GM18861 (cell line): ENCODE results near the gene ZNF740.
A peak's percentile ranks its signal among the peaks of the same experiment; 100 is the strongest.

Experiments used
- ATAC-seq: cut with Tn5 transposase; IDR thresholded peaks from one replicate; pipeline ENCODE4 v1.9.1; 2021; ENCODE audit not compliant: unreplicated experiment

ZNF740 gene

GRCh38 chr12:53211476-53212381, 31.2 kb downstream of the ZNF740 start:
- ATAC-seq = no peak

- no peak for ATAC-seq
These were observed 32.4 kb downstream of the ZNF740 start for GRCh38 chr12:53212931-53213330.

DNA sequence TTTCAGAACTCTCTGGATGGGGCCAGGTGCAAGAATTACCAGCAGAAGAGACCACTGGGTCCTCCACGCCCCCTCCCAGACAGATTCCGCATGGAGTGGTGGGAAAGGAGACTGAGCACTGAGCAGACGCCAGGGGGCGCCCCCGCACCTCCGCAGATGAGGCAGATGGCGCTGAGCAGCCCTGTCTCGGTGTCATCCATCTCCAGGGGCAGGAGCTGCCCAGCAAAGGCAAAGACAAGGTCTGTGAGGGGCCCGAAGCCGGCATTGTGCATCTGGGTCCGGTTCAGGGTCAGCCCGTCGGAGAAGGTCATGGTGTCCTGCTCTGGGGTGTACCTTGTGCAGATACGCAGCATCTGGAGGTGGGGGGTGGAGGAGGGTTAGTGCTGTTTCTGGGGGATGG, 32.8 kb downstream of the ZNF740 start:
- no peak for ATAC-seq

DNA sequence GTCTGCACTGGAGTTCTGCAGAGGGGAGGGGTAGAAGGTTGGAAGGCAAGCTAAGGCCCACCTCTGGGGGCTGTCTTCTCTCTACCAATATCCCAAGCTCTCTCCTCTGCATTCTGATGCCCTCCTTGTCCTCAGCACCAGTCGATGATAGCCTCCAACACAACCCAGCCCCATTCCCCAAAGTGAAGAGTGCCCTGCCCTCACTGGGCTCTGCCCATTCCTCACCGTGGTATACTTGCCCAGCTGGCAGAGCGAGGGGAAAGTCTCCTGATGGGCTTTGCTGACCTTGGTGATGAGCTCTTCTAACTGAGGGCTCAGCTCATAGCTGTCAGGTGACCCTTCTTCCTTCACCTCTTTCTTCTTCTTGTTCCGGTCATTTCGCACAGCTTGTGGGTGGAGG, 33.7 kb downstream of the ZNF740 start:
- no peak for ATAC-seq

DNA sequence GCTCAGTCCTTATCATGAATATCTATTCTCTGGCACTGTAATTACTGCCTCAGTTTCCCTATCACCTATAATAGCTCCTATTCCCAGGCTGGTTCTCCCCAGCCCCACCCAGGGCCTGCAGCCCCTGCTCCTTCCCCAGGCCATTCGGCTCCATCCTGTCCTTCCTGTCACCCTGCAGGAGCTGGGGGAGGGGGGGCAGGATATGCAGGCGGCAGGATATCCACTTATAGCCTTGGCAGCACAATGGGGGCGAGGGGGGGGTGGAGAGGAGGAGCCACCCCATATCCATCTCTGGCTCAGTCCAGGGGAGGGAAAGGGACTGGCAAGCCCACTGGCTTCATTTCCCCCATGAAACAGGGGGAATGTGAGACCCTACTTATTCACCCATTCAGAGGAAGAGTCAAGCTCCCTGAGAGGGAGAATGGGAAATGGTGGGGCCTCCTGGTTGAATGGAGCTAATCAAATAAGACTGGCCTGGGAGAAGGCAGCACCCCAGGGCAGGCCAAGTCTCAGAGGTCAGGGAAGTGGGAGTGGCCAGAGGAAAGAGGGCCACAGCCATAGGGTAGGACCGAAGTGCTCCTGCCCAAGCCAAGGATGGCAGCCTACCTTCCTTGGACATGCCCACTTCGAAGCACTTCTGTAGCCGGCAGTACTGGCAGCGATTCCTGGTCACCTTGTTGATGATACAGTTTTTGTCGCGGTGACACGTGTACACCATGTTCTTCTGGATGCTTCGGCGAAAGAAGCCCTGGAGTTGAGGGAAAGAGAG, 34.3 kb downstream of the ZNF740 start:
- no peak for ATAC-seq

GRCh38 chr12:53215497-53215896, 35.0 kb downstream of the ZNF740 start:
- ATAC-seq = no peak

DNA sequence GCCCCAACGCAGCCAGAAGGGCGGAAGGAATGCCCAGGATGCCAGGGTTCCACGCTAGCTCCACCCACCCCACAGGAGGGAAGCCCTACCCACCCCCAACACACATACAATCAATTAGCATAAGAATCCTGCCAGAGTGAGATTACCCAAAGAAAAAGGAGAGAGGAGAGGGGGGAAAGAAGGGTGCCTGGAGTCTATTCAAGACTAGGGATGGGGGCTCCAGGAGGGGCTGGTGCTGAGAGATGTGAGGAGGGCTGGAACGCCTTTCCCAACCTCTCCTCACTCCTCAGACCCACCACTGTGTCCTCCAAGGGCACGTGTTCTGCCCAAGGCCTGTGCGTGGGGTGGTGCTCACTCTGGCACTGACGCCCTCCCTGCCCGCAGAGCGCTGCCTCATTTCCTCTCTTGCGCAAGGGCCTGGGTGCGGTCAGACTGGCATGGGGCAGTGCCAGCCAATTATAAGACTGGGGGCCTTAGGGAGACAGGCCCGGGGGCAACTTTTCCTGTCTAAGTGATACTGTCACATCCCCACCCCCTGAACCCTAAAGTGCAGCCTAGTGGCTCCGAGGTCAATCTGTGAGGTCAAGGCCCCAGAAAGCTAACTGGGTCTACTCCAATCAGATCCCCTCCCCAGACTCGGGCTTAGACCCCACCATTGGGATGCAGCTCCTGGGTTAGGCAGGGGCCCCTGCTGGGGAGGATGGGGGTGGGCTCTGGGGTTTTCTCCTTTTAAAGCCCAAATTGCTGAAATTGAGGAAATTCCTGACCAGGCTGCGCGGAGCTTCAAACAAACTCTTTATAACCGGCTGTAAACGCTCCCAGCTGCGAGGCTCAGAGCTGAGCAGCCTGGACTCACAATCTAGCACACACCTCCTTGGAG, 36.8 kb downstream of the ZNF740 start:
- ATAC-seq = no peak

DNA sequence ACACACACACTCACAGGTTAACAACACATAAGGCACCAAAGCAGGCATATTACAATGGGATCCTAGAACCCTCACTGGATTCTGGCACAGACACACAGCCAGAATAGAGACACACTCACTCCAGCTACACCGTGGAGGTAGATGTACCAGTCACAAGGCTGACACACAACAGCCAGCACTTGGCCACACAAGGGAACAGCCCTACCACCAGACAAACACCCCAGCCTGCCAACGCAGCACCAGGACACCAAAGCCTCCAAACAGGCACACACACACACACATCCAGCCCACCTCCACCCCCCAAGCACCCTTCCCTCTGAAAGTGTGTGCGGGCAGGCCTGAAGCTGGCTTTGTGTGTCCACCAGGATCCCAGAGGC, 37.4 kb downstream of the ZNF740 start:
- ATAC-seq = no peak

DNA sequence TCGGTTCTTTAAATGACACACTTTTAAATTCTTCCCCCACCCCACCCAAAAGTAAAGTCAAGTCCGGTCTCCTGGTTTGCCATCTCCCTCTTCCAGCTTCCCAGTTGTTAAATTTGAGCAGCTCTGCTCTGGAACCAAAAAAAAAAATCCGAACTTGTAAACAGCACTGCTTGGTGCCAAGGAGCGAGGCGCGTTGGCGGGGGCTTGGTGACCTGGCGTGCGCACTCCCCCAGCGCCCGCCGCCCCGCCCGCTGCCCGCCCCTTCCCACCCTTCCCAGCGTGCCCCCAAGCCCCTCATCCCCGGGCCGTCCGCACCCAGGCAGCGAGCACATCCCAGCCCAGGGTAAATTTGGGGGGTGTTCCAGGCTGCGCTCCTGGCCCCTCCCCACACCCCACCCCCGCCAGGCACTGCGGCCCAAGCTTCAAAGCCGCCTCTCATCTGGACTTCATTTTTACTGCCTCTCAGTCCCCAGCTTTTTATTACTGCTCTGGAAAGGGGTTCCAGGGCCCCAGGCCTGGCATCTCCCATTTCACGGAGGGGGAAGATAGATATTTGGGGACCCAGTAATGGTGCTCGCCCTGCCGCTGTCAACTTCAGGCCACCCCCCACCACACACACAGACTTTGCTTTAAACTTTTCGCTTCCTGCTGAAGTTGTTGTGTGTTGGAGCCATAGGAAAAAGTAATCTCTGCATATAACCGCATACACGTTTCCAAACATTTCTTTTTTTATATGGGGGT, 38.2 kb downstream of the ZNF740 start:
- no peak for ATAC-seq

DNA sequence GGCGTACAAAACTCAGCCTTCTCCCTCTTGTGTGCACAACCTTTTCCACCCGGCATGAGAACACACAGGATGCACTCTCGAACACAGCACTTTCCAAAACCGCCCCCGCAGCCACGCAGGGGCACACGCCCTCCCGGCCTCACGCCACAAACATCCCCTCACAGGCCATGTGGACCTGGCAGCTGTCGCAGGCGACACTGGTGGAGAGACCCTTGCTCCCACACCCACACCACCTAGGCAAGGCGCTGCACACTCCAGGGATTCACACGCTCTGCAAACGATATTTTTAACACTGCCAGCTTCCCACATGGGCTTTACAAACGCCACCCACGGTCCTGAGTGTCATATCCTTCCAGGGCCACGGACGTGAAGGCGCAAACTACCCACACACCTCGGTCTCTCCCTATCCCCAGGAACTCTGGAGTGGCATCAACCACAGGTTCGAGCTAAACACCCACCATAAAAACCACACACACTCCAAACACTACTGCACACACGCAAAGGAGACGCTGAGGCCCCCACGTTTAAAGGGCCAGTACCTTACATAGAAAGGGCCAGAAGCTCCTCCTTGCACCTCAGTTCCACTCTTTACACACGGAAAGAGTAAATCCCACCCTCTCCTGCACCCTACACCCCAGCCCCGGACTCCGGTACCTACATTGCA, 38.9 kb downstream of the ZNF740 start:
- ATAC-seq = no peak

DNA sequence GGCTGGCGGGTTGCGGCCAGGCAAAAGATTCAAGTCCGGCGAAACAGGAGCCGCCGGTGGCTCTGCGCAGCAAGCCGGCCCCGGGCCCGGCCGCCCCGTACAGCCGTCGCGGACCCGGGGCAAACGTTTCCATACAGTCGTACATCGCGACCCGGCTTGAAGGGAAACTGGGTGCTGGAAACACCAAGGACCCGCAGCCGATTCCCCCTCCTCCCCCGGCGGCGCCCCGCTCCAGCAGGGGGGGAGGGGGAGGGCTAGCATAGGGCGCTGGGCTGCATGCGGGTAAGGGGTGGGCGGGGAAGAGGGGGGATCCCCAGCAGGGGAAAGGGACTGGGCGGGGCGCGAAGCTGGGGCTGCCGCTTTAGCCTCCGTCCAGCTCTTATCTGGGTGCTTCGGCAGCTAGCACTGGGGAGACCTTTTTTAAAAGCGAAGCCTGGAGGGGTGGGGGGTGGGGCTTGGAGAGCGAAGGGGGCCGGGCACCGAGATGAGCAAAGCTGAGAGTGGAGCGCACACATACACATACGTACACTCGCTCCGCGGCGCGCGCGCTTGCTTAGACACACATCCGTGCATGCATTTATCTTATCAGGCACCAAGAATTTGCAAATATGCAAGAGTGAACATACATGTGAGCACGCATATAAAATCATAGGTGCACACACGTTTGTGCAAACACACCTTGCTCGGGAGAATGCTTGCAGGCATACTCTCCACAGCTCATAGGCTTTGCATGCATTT, 39.6 kb downstream of the ZNF740 start:
- ATAC-seq = peak; percentile 21

GRCh38 chr12:53220694-53221202, 40.2 kb downstream of the ZNF740 start:
- ATAC-seq = peak; percentile 39

DNA sequence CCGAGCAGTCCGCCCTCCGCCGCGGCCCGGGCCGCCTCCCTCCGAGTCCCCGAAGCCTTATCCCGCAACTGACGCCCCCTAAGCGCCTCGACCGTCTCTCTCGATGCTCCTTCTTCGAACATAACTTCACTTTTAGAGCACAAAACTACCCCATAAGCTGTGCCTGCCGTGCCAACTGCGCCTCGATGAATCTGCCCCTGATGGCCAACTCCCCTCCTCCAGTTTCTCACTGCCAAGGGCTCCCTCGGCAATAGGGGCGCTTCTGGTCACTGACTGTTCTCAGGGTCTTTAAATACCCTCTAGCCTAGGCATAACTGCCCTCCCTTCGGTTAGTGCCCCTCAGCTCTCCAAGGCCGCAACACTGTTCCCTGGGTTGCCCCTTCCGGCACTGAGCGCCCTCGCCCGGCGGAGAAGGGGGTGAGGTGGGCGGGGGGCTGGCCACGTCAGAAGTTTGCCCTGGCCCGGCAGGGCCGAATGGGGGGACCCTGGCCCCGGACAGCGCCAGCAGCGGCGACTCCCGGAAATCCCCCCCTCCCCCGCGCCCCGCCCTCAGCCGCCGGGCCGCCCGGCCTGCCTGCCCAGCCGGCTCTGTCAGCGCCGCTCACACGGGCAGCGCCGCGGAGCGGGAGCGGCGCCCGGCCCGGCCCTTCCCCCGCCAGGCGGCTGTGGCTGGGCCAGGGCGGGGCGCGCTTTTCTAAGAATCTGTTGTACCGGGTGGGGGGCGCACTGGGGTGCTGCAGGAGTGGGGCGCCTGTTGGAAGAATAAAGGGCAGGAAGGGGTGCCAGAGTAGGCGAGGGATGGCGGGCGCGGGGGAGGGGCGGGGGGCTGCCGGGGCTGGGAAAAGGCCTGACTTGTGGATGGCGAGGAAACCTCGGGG, 40.9 kb downstream of the ZNF740 start:
- no peak for ATAC-seq

DNA sequence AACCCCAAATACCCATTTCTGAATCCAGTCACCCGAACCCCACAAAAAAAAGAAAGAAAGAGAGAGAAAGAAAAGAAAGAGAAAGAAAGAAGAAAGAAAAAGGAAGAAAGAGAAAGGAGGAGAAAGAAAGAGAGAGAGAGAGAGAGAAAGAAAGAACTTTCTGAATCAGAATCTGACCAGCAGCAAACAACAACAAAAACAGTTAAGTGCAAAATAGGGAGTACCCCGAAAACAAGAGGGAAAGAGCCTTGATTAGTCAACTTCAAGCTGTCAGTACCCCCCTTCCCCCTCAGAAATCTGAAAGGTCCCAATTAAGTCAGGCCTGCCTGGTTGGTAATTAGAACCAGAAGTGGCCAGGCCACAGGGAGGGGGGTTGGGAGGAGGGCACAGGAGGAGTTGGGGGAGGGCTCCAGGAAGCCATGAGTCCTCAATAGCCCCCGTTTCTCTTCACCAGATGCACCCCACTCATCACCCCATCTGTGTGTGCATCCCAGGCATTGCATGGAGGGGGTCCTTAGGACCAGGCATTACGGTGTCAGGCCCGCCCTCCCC, 41.7 kb downstream of the ZNF740 start:
- ATAC-seq = no peak

DNA sequence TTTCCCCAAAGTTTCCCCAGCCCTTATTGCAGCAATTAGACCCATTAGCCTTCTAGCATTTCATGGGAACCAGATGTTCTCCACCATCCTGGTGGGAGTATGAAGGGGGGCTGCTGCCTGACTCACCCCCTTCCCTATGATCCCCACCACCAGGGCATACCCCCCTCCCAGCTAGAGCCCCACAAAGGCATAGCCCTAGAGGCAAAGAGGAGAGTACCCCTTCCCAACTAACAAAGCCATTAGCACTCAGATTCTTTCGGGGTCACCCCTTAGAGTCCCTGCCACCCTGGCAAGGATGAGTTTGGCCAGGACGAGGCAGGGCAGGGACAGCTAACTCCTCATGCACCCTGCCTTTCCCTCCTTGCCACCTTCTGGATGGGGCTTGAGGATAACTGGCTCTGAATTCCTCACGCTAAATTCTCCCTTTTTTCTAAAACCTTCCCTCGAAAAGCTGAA, 42.3 kb downstream of the ZNF740 start:
- no peak for ATAC-seq

GRCh38 chr12:53223389-53224060, 43.0 kb downstream of the ZNF740 start:
- ATAC-seq = no peak
